Large intestine (tissue), 3 donors: Measurements from ENCODE around the gene ARHGAP22. TPM values are rescaled to one million over a fixed set of nuclear protein-coding genes. Genes with fewer than 3 reads are reported as not detected.

Source experiments
- DNase-seq, 2 donors: peaks; one replicate each; pipeline versions ENCODE4 v3.0.0 to v3.0.0-alpha.2; 2013
- H3K27ac ChIP-seq: one replicate; pipeline ENCODE4 v1.5.1; 2013; ENCODE audit warnings: low read length
- H3K27me3 ChIP-seq: 2 replicates; pipeline ENCODE4 v1.6.1; 2013; ENCODE audit warnings: low read length; ENCODE audit not compliant: control insufficient read depth, insufficient read depth
- H3K36me3 ChIP-seq: 2 replicates; pipeline ENCODE4 v1.6.1; 2013; ENCODE audit warnings: low read length; ENCODE audit not compliant: control insufficient read depth, insufficient read depth
- H3K4me1 ChIP-seq: one replicate; pipeline ENCODE4 v1.6.1; 2013; ENCODE audit warnings: low read length; ENCODE audit not compliant: control insufficient read depth, insufficient read depth
- H3K4me3 ChIP-seq: one replicate; pipeline ENCODE4 v1.5.1; 2013; ENCODE audit warnings: low read length
- H3K9me3 ChIP-seq: one replicate; pipeline ENCODE4 v1.6.1; 2013; ENCODE audit warnings: mild to moderate bottlenecking, low read depth, low read length, moderate library complexity; ENCODE audit not compliant: control insufficient read depth
- WGBS: methylation state at CpG from one replicate; pipeline ENCODE4 v1.1.5; 2013; ENCODE audit warnings: low lambda C conversion rate; ENCODE audit not compliant: insufficient coverage; 5-methylcytosine and 5-hydroxymethylcytosine counted together
- polyA plus RNA-seq: library from polyadenylated mRNA; unstranded; fragments of 120-200 nt; gene quantifications from one replicate; pipeline ENCODE4 v1.2.1, GENCODE V29; 2013

Gene ARHGAP22
- polyA plus RNA-seq, 1 donor = 2.7 TPM

- DNase-seq = no peak
- Histone ChIP-seq H3K36me3 (no peaks in the 10 kb centered on the region), H3K27me3 (no peaks in the 10 kb centered on the region), H3K27ac (no peak overlapping the region), H3K4me1 (no peaks in the 10 kb centered on the region), H3K9me3 (no peaks in the 10 kb centered on the region), H3K4me3 (no peak overlapping the region)
- no CpG with 5 or more reads among the region's 12 CpGs for WGBS
These were observed 107.8 kb downstream of the ARHGAP22 start for GRCh38 chr10:48496831-48497779.

- no CpG with 5 or more reads among the region's 10 CpGs for WGBS
- Histone ChIP-seq H3K36me3 (no peaks in the 10 kb centered on the region), H3K4me1 (no peaks in the 10 kb centered on the region), H3K27ac (no peak overlapping the region), H3K27me3 (no peaks in the 10 kb centered on the region), H3K4me3 (no peak overlapping the region), H3K9me3 (no peaks in the 10 kb centered on the region)
- DNase-seq = no peak
These were observed 108.6 kb downstream of the ARHGAP22 start for GRCh38 chr10:48496105-48496830.

- no peak for DNase-seq
- H3K27ac ChIP-seq = no peak overlapping the region
- H3K27me3 ChIP-seq = no peaks in the 10 kb centered on the region
- no peak overlapping the region for H3K4me3 ChIP-seq
- WGBS = 67% methylated on average over 1 of the region's 11 CpGs
- H3K36me3 ChIP-seq = no peaks in the 10 kb centered on the region
- no peaks in the 10 kb centered on the region for H3K9me3 ChIP-seq
- H3K4me1 ChIP-seq = no peaks in the 10 kb centered on the region
These were observed 109.4 kb downstream of the ARHGAP22 start for GRCh38 chr10:48495282-48496045.

GRCh38 chr10:48494611-48495010 is 110.3 kb downstream of the ARHGAP22 start:
- no peaks in the 10 kb centered on the region for H3K36me3 ChIP-seq
- H3K27ac ChIP-seq = no peak overlapping the region
- DNase-seq = no peak
- H3K9me3 ChIP-seq = no peaks in the 10 kb centered on the region
- no peak overlapping the region for H3K4me3 ChIP-seq
- WGBS = 75% methylated on average over 2 of the region's 5 CpGs
- no peaks in the 10 kb centered on the region for H3K27me3 ChIP-seq
- H3K4me1 ChIP-seq = no peaks in the 10 kb centered on the region

- no peak overlapping the region for H3K4me3 ChIP-seq
- no peak for DNase-seq
- no peaks in the 10 kb centered on the region for H3K4me1 ChIP-seq
- no peaks in the 10 kb centered on the region for H3K36me3 ChIP-seq
- H3K27ac ChIP-seq = no peak overlapping the region
- no peaks in the 10 kb centered on the region for H3K27me3 ChIP-seq
- no CpG with 5 or more reads among the region's 8 CpGs for WGBS
- no peaks in the 10 kb centered on the region for H3K9me3 ChIP-seq
These were observed 110.8 kb downstream of the ARHGAP22 start for GRCh38 chr10:48494073-48494472.

GRCh38 chr10:48493083-48493871 is 111.6 kb downstream of the ARHGAP22 start:
- WGBS = 100% methylated on average over 1 of the region's 16 CpGs
- H3K36me3 ChIP-seq = no peaks in the 10 kb centered on the region
- no peaks in the 10 kb centered on the region for H3K27me3 ChIP-seq
- no peak overlapping the region for H3K4me3 ChIP-seq
- H3K4me1 ChIP-seq = no peaks in the 10 kb centered on the region
- H3K9me3 ChIP-seq = no peaks in the 10 kb centered on the region
- no peak for DNase-seq
- no peak overlapping the region for H3K27ac ChIP-seq

GRCh38 chr10:48492201-48492600 is 112.7 kb downstream of the ARHGAP22 start:
- H3K36me3 ChIP-seq = no peaks in the 10 kb centered on the region
- WGBS = no CpG with 5 or more reads among the region's 2 CpGs

GRCh38 chr10:48491392-48492139 is 113.3 kb downstream of the ARHGAP22 start:
- no peaks in the 10 kb centered on the region for H3K9me3 ChIP-seq
- no peaks in the 10 kb centered on the region for H3K27me3 ChIP-seq
- no peak overlapping the region for H3K4me3 ChIP-seq
- H3K4me1 ChIP-seq = no peaks in the 10 kb centered on the region
- WGBS = 80% methylated on average over 3 of the region's 13 CpGs
- DNase-seq = no peak
- H3K27ac ChIP-seq = no peak overlapping the region
- no peaks in the 10 kb centered on the region for H3K36me3 ChIP-seq

More at GRCh38 chr10:48492201-48492600, 112.7 kb downstream of the ARHGAP22 start:
- Histone ChIP-seq H3K4me3 (no peak overlapping the region), H3K9me3 (no peaks in the 10 kb centered on the region), H3K4me1 (no peaks in the 10 kb centered on the region), H3K27me3 (no peaks in the 10 kb centered on the region), H3K27ac (no peak overlapping the region)
- DNase-seq = no peak

GRCh38 chr10:48490946-48491345 is 113.9 kb downstream of the ARHGAP22 start:
- DNase-seq = no peak
- Histone ChIP-seq H3K4me1 (no peaks in the 10 kb centered on the region), H3K36me3 (no peaks in the 10 kb centered on the region), H3K27ac (no peak overlapping the region), H3K27me3 (no peaks in the 10 kb centered on the region), H3K9me3 (no peaks in the 10 kb centered on the region), H3K4me3 (no peak overlapping the region)
- 66% methylated on average over 3 of the region's 6 CpGs for WGBS
